H1 (cell line): ENCODE measurements around the gene SMARCD2. TPM values are rescaled to one million over a fixed set of nuclear protein-coding genes. Genes with fewer than 3 reads are reported as not detected.

Source experiments
- CTCF ChIA-PET: fragments of 300-600 bp; sonication (Branson Sonifier 250); formaldehyde crosslinking; loops from one replicate; lab custom pipeline; 2021; ENCODE audit not compliant: partially characterized antibody; lab: Charles Lee
- POLR2A ChIA-PET: fragments of 300-600 bp; sonication (Branson Sonifier 250); formaldehyde crosslinking; loops from one replicate; lab custom pipeline; 2021; ENCODE audit warnings: inconsistent platforms; ENCODE audit not compliant: partially characterized antibody; lab: Charles Lee
- DNase-seq, 2 experiments: peaks; one replicate each; pipeline versions ENCODE4 v3.0.0 to v3.0.0-alpha.2; 2010 to 2022; ENCODE audit warnings: low spot score in 2 of 2, low read depth in 1 of 2, mixed read lengths in 1 of 2
- FAIRE-seq: peaks from 2 replicates; lab custom pipeline; 2011; peaks lifted over from hg19 to GRCh38; lab: Jason Lieb, UNC
- H2AFZ ChIP-seq: 2 replicates; pipeline ENCODE4 v1.8.1; 2012; ENCODE audit warnings: low read length, inconsistent platforms
- H2AK5ac ChIP-seq: 2 replicates; pipeline ENCODE4 v1.6.1; 2013; ENCODE audit warnings: low read depth, low read length
- H2BK120ac ChIP-seq: replicated peaks from 2 replicates; pipeline ENCODE3; 2013; ENCODE audit warnings: low read depth, low read length, inconsistent platforms
- H2BK12ac ChIP-seq: 2 replicates; pipeline ENCODE4 v1.6.1; 2013; ENCODE audit warnings: low read depth, low read length
- H2BK15ac ChIP-seq: 2 replicates; pipeline ENCODE4 v1.6.1; 2013; ENCODE audit warnings: low read length
- H2BK20ac ChIP-seq: 2 replicates; pipeline ENCODE4 v1.6.1; 2013; ENCODE audit warnings: low read length
- H2BK5ac ChIP-seq: 2 replicates; pipeline ENCODE4 v1.6.1; 2013; ENCODE audit warnings: low read depth, low read length
- H3K14ac ChIP-seq: 2 replicates; pipeline ENCODE4 v1.6.1; 2013; ENCODE audit warnings: inconsistent platforms; ENCODE audit not compliant: insufficient read length
- H3K18ac ChIP-seq: 2 replicates; pipeline ENCODE4 v1.6.1; 2013; ENCODE audit warnings: low read length; ENCODE audit errors: extremely low read depth
- H3K23ac ChIP-seq: 2 replicates; pipeline ENCODE4 v1.6.1; 2013; ENCODE audit warnings: inconsistent platforms; ENCODE audit not compliant: insufficient read length
- H3K23me2 ChIP-seq: 2 replicates; pipeline ENCODE4 v1.6.1; 2013; ENCODE audit warnings: low read depth, low read length
- H3K27ac ChIP-seq: 2 replicates; pipeline ENCODE4 v1.6.1; 2011; ENCODE audit warnings: low read depth, low read length, inconsistent platforms
- H3K27me3 ChIP-seq, 4 experiments: replicated peaks in 1 of 4; 1 replicate in 1 of 4; 2 replicates in 3 of 4; pipeline versions ENCODE4 v1.6.1 to v1.8.1; 2011 to 2013; ENCODE audit warnings: low read length in 3 of 4, mild to moderate bottlenecking in 3 of 4, inconsistent platforms in 2 of 4, mixed read lengths in 2 of 4, moderate library complexity in 1 of 4; ENCODE audit not compliant: control insufficient read depth in 3 of 4, insufficient read depth in 3 of 4; ENCODE audit errors: extremely low read depth in 1 of 4
- H3K36me3 ChIP-seq, 4 experiments: 2 replicates each; pipeline versions ENCODE4 v1.6.1 to v1.8.1; 2011 to 2013; ENCODE audit warnings: mild to moderate bottlenecking in 4 of 4, low read length in 3 of 4, moderate library complexity in 2 of 4, control low read depth in 1 of 4, inconsistent platforms in 1 of 4; ENCODE audit not compliant: insufficient read depth in 4 of 4, control insufficient read depth in 2 of 4
- H3K4ac ChIP-seq: replicated peaks from 2 replicates; pipeline ENCODE3; 2013; ENCODE audit warnings: low read length, low read depth, mixed read lengths, inconsistent platforms; ENCODE audit not compliant: insufficient read length
- H3K4me1 ChIP-seq, 4 experiments: replicated peaks in 1 of 4; 1 replicate in 1 of 4; 2 replicates in 3 of 4; pipeline versions ENCODE4 v1.6.1 to v1.8.1; 2011 to 2013; ENCODE audit warnings: low read length in 3 of 4, inconsistent platforms in 2 of 4, mixed read lengths in 1 of 4; ENCODE audit not compliant: insufficient read depth in 4 of 4, control insufficient read depth in 3 of 4
- H3K4me2 ChIP-seq, 2 experiments: 2 replicates each; pipeline versions ENCODE4 v1.6.1 to v1.8.1; 2011 to 2013; ENCODE audit warnings: low read depth in 2 of 2, low read length in 2 of 2, control low read depth in 1 of 2, inconsistent platforms in 1 of 2, mild to moderate bottlenecking in 1 of 2; ENCODE audit not compliant: insufficient read depth in 1 of 2
- H3K4me3 ChIP-seq, 4 experiments: fragments of 200-600, 300-600 bp in 1 of 4; sonication (generic), shearing (Covaris generic), sonication (Bioruptor Twin) in 1 of 4; 2 replicates each; pipeline versions ENCODE4 v1.5.1 to v1.8.1; 2011 to 2016; ENCODE audit warnings: low read length in 4 of 4, low read depth in 3 of 4, control low read depth in 2 of 4, inconsistent platforms in 2 of 4, mild to moderate bottlenecking in 2 of 4, mixed read lengths in 1 of 4, moderate library complexity in 1 of 4; ENCODE audit not compliant: insufficient read depth in 2 of 4; ENCODE audit errors: extremely low read depth in 1 of 4
- H3K56ac ChIP-seq: replicated peaks from 2 replicates; pipeline ENCODE3; 2013; ENCODE audit warnings: low read depth, mild to moderate bottlenecking, mixed read lengths, low read length, inconsistent platforms; ENCODE audit not compliant: insufficient read length
- H3K79me1 ChIP-seq: 2 replicates; pipeline ENCODE4 v1.6.1; 2013; ENCODE audit warnings: low read depth, low read length, control low read depth
- H3K79me2 ChIP-seq, 2 experiments: 2 replicates each; pipeline versions ENCODE4 v1.6.1 to v1.8.1; 2012 to 2013; ENCODE audit warnings: low read length in 2 of 2, mild to moderate bottlenecking in 2 of 2, inconsistent platforms in 1 of 2; ENCODE audit not compliant: insufficient read depth in 2 of 2, control insufficient read depth in 1 of 2
- H3K9ac ChIP-seq, 4 experiments: replicated peaks in 1 of 4; 1 replicate in 1 of 4; 2 replicates in 3 of 4; pipeline versions ENCODE4 v1.6.1 to v1.8.1; 2011 to 2013; ENCODE audit warnings: low read depth in 3 of 4, low read length in 3 of 4, control low read depth in 2 of 4, mild to moderate bottlenecking in 2 of 4, moderate library complexity in 2 of 4, inconsistent platforms in 1 of 4; ENCODE audit errors: extremely low read depth in 1 of 4
- H3K9me3 ChIP-seq, 2 experiments: 2 replicates each; pipeline versions ENCODE4 v1.6.1 to v1.8.1; 2012 to 2013; ENCODE audit warnings: mild to moderate bottlenecking in 2 of 2, moderate library complexity in 2 of 2, control low read depth in 1 of 2, inconsistent platforms in 1 of 2, low read depth in 1 of 2, low read length in 1 of 2, mixed read lengths in 1 of 2; ENCODE audit not compliant: insufficient read depth in 2 of 2
- H4K20me1 ChIP-seq, 2 experiments: replicated peaks in 1 of 2; 2 replicates each; pipeline versions ENCODE3 to v1.8.1; 2011 to 2013; ENCODE audit warnings: inconsistent platforms in 2 of 2, low read length in 2 of 2, mild to moderate bottlenecking in 1 of 2; ENCODE audit not compliant: insufficient read depth in 2 of 2, control insufficient read depth in 1 of 2
- H4K5ac ChIP-seq: 2 replicates; pipeline ENCODE4 v1.6.1; 2013; ENCODE audit warnings: low read length, low read depth, mixed read lengths, inconsistent platforms; ENCODE audit not compliant: insufficient read length
- H4K8ac ChIP-seq: 2 replicates; pipeline ENCODE4 v1.8.0; 2013; ENCODE audit warnings: mild to moderate bottlenecking, moderate library complexity, low read length, inconsistent platforms; ENCODE audit not compliant: insufficient read depth; ENCODE audit errors: extremely low read depth
- H4K91ac ChIP-seq: replicated peaks from 2 replicates; pipeline ENCODE3; 2013; ENCODE audit warnings: low read length, mixed read lengths, inconsistent platforms; ENCODE audit not compliant: insufficient read length
- ASH2L ChIP-seq: fragments of 200-600, 300-600 bp; sonication (generic); IDR thresholded peaks from one replicate; pipeline ENCODE4 v1.7.1; 2017; ENCODE audit warnings: low read length
- BCL11A ChIP-seq, 2 experiments: IDR thresholded peaks; one replicate each; pipeline ENCODE4 v1.6.1; 2011; ENCODE audit warnings: low read depth in 2 of 2, low read length in 2 of 2, mild to moderate bottlenecking in 2 of 2
- CBX5 ChIP-seq: fragments of 300-800, 300-1000 bp; sonication (generic); IDR thresholded peaks from 2 replicates; pipeline ENCODE4 v1.7.1; 2016; ENCODE audit warnings: antibody characterized with exemption, low read length, low read depth
- CEBPB ChIP-seq: IDR thresholded peaks from 2 replicates; pipeline ENCODE4 v1.6.1; 2012; ENCODE audit warnings: low read depth, low read length
- CTBP2 ChIP-seq: IDR thresholded peaks from 2 replicates; pipeline ENCODE4 v1.7.0; 2011; ENCODE audit warnings: borderline replicate concordance, mild to moderate bottlenecking, moderate library complexity, mixed read lengths, low read length; ENCODE audit not compliant: insufficient read depth, insufficient read length
- EP300 ChIP-seq, 2 experiments: IDR thresholded peaks; 1 replicate in 1 of 2; 2 replicates in 1 of 2; pipeline ENCODE4 v1.6.1; 2011 to 2012; ENCODE audit warnings: low read depth in 2 of 2, low read length in 2 of 2, mild to moderate bottlenecking in 2 of 2, borderline replicate concordance in 1 of 2, inconsistent platforms in 1 of 2, moderate library complexity in 1 of 2
- HDAC2 ChIP-seq, 2 experiments: fragments of 300-600 bp in 1 of 2; sonication (generic) in 1 of 2; IDR thresholded peaks; 2 replicates each; pipeline ENCODE4 v1.6.1; 2011 to 2012; ENCODE audit warnings: low read depth in 2 of 2, low read length in 2 of 2, mild to moderate bottlenecking in 2 of 2, moderate library complexity in 2 of 2, borderline replicate concordance in 1 of 2, inconsistent platforms in 1 of 2
- MAX ChIP-seq: IDR thresholded peaks from 2 replicates; pipeline ENCODE4 v1.6.1; 2012; ENCODE audit warnings: inconsistent platforms
- RFX5 ChIP-seq: IDR thresholded peaks from 2 replicates; pipeline ENCODE4 v1.6.1; 2011; ENCODE audit warnings: low read depth, low read length, improper control_type of control experiment, borderline replicate concordance
- TAF1 ChIP-seq: IDR thresholded peaks from 2 replicates; pipeline ENCODE4 v1.6.1; 2011; ENCODE audit warnings: mild to moderate bottlenecking, low read depth, low read length
- TBP ChIP-seq: IDR thresholded peaks from 2 replicates; pipeline ENCODE4 v1.6.1; 2011; ENCODE audit warnings: low read depth, low read length, improper control_type of control experiment
- WGBS, 2 experiments: shearing (Covaris generic) in 1 of 2; methylation state at CpG; one replicate each; pipeline versions ENCODE4 v1.1.6 to v1.1.7; 2013 to 2015; ENCODE audit warnings: low lambda C conversion rate in 2 of 2, mixed read lengths in 2 of 2, inconsistent platforms in 1 of 2, low coverage in 1 of 2, missing lambda C conversion rate in 1 of 2; ENCODE audit not compliant: insufficient replicate concordance in 2 of 2, insufficient coverage in 1 of 2, insufficient read length in 1 of 2; ENCODE audit errors: extremely low coverage in 1 of 2, missing lambda C conversion rate in 1 of 2; 5-methylcytosine and 5-hydroxymethylcytosine counted together
- polyA plus RNA-seq, 7 experiments: library from polyadenylated mRNA; depleted of rRNA in 3 of 7; stranded (reverse) in 5 of 7; unstranded in 2 of 7; fragments of >200 nt in 5 of 7; fragments of 200-250 nt in 2 of 7; gene quantifications; 1 replicate in 5 of 7; 2 replicates in 1 of 7; 4 replicates in 1 of 7; pipeline versions ENCODE4 v1.2.1 to v1.2.3, GENCODE V29; 2011 to 2013; ENCODE audit warnings: missing spikeins in 2 of 7, mixed read lengths in 2 of 7
- total RNA-seq: library from RNA; stranded (reverse); fragmentation: NEBNext Ultra II Directional; extraction: Animal tissue kit (Norgen Biotek cat#: 25700); gene quantifications from 2 replicates; pipeline ENCODE4 v1.2.1, GENCODE V29; 2021
- TF ChIP-seq, protein P1 (sequence below): IDR thresholded peaks from 2 replicates; pipeline ENCODE4 v1.6.1; 2012; ENCODE audit warnings: low read length, inconsistent platforms

The SMARCD2 gene
- total and polyA plus RNA-seq, 2 of the 8 experiments (the other 6 are each of a cell fraction or from before 2014, with no cell fraction given), result 90.0 to 92.2 TPM

DNA sequence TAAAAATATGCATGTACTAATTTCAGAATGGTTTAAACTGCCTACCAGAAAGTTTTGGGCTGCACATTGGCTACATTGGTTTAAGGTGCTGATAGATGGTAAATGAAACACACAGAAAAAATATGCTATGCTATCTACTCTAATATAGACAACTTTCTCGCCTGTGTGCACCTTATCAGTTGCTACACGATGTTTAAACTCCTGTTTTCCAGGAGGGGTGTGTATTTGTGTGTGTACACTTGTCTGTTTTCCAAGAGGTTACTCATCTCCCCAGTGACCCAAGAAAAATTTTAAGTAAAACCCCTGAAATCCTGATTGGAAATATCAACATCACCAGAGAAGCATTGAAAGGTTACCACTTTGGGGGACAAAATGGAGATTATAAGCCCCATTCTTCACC, 36.9 kb downstream of the SMARCD2 start:
- Histone ChIP-seq H4K20me1 (peaks cover 3% of the 10 kb centered on the region in 2 experiments), H3K4ac (no peak overlapping the region), H2BK5ac (no peak overlapping the region), H3K36me3 (peaks cover 30 to 95% (median 74%) of the 10 kb centered on the region in 4 experiments), H3K14ac (no peak overlapping the region), H3K23ac (no peak overlapping the region), H3K9me3 (no peaks in the 10 kb centered on the region), H3K9ac (no peak overlapping the region), H3K4me2 (no peak overlapping the region), H4K8ac (no peak overlapping the region), H3K27me3 (no peaks in the 10 kb centered on the region), H3K4me1 (no peaks in the 10 kb centered on the region), H3K18ac (no peak overlapping the region), H4K91ac (no peak overlapping the region), H3K79me1 (no peaks in the 10 kb centered on the region; the same call in 1 of the 2 replicates), H3K4me3 (no peak overlapping the region), H2AFZ (no peak overlapping the region), H2BK12ac (no peak overlapping the region), H2BK120ac (no peak overlapping the region), H3K79me2 (no peaks in the 10 kb centered on the region), H4K5ac (no peak overlapping the region), H2BK20ac (no peak overlapping the region), H3K27ac (no peak overlapping the region), H3K23me2 (no peaks in the 10 kb centered on the region), H2BK15ac (no peak overlapping the region), H3K56ac (no peak overlapping the region), H2AK5ac (no peak overlapping the region)
- DNase-seq, result no peak
- POLR2A ChIA-PET, result no interaction called here
- no peak for FAIRE-seq
- CTCF ChIA-PET, result interaction anchor here (1.0 kb wide), 1 partner anchor 65 kb away, joined by 3 read pairs; no protein-coding TSS in a partner anchor
- WGBS, 2 experiments, result 97% methylated on average over 2 of the region's 2 CpGs; no CpG with 5 or more reads in 1 of the 2 experiments
- TF ChIP-seq HDAC2 (IDR thresholded peaks at IDR 0.05; ENCODE audit: borderline replicate concordance in 1 of 2, low read depth in 2 of 2, low read length in 2 of 2) (no peak), RFX5 (no peak), CEBPB (no peak), EP300 (IDR thresholded peaks at IDR 0.05; ENCODE audit: borderline replicate concordance in 1 of 2, low read depth in 2 of 2, low read length in 2 of 2) (no peak), BCL11A (IDR thresholded peaks at IDR 0.05; ENCODE audit: low read depth in 2 of 2, low read length in 2 of 2) (no peak), TBP (no peak), CTBP2 (no peak), MAX (no peak), TAF1 (no peak), ASH2L (no peak), CBX5 (no peak)
- TF ChIP-seq, protein P1, sequence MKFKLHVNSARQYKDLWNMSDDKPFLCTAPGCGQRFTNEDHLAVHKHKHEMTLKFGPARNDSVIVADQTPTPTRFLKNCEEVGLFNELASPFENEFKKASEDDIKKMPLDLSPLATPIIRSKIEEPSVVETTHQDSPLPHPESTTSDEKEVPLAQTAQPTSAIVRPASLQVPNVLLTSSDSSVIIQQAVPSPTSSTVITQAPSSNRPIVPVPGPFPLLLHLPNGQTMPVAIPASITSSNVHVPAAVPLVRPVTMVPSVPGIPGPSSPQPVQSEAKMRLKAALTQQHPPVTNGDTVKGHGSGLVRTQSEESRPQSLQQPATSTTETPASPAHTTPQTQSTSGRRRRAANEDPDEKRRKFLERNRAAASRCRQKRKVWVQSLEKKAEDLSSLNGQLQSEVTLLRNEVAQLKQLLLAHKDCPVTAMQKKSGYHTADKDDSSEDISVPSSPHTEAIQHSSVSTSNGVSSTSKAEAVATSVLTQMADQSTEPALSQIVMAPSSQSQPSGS, result no peak
